HG02678 (cell line): ENCODE measurements around the gene RNF150.

ENCODE experiments used
- ATAC-seq: cut with Tn5 transposase; IDR thresholded peaks from one replicate; pipeline ENCODE4 v1.9.1; 2021; ENCODE audit warnings: mild to moderate bottlenecking, moderate library complexity; ENCODE audit not compliant: unreplicated experiment

The RNF150 gene

GRCh38 chr4:140870427-140870826 is 262.8 kb downstream of the RNF150 start:
- no peak for ATAC-seq

GRCh38 chr4:140869446-140869845 is 263.8 kb downstream of the RNF150 start:
- ATAC-seq = no peak

GRCh38 chr4:140867356-140867755 is 265.9 kb downstream of the RNF150 start:
- no peak for ATAC-seq

- ATAC-seq = no peak
Measured at GRCh38 chr4:140866492-140867005, 266.7 kb downstream of the RNF150 start.

GRCh38 chr4:140865253-140866217 is 267.7 kb downstream of the RNF150 start:
- ATAC-seq = no peak

- ATAC-seq = no peak
Measured at GRCh38 chr4:140863197-140863596, 270.1 kb downstream of the RNF150 start.

GRCh38 chr4:140862177-140862442 is 271.2 kb downstream of the RNF150 start:
- ATAC-seq = no peak

GRCh38 chr4:140861359-140862176 is 271.7 kb downstream of the RNF150 start:
- peak; percentile 74 for ATAC-seq

DNA sequence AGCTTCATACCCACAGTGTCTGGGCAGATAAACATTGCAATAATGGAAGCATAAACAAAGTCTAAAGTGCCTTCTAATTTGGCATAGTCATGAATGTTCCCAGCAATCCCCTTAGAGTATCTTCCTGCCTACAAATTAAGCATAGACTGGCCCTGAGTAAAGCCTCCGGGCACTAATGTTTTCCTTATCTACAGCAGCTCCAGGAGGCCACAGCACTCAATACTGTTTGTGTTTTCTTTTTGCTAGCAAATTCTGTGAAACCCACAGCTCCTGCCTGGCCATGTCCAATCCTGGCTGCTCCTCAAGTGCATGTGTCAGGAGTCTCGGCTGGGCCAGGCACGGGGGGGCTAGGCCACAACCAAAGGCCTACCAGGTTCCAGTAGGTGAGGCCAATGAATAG is 274.4 kb downstream of the RNF150 start:
- no peak for ATAC-seq

DNA sequence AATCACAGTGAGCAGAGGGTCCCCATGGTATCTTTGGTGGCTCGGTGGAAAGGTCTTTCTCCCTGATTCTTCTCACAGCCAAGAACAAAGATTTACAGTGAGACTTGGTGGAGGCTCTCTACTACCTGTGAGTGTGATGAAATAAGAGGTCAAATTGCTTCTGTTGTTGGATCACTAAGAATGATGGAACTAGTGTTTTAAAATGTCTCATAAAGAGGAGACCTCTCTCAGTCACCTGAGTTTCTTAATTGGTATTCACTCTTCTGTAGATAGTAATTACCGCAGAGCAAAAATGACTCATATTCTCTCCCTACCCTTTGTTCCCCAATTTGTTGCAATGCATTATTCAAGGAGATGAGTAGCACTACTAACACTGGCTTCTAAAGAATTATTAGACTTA is 276.2 kb downstream of the RNF150 start:
- no peak for ATAC-seq

GRCh38 chr4:140856621-140857062 is 276.6 kb downstream of the RNF150 start:
- no peak for ATAC-seq

DNA sequence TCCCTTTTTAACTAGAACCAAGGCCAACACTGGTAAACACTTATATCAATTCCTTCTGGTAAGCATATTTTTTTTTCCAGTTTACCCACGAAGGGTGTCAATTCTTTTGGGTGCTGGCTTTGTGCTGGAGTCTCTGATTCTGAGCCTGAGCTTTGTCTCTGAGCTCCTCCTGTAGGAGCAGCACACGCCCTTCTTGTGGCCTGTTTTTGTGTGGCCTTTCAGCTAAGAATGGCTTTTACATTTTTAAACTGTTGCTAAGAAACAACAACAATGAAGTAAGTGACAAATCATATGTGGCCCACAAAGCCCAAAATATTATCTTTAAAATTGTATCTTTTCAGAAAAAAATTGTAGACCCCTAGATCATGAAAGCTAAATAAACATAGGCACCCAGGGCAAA is 279.1 kb downstream of the RNF150 start:
- ATAC-seq = no peak

DNA sequence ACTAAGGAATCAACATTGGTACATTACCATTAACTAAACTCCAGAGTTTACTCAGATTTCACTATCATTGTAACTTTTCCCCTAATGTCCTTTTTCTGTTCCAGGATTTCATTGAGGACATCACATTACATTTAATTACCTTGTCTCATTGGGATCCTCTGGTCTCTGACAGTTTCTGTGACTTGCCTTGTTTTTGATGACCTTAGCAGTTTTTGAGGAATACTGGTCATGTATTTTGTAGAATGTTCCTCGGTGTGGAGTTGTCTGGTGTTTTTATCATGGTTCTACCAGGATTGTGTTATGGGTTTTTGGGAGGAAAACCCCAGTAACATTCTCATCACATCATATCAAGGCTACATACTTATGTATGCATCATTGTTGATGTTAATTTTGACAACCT is 281.5 kb downstream of the RNF150 start:
- no peak for ATAC-seq

GRCh38 chr4:140851032-140851636 is 282.1 kb downstream of the RNF150 start:
- ATAC-seq = no peak

GRCh38 chr4:140849526-140849925 is 283.7 kb downstream of the RNF150 start:
- ATAC-seq = no peak

DNA sequence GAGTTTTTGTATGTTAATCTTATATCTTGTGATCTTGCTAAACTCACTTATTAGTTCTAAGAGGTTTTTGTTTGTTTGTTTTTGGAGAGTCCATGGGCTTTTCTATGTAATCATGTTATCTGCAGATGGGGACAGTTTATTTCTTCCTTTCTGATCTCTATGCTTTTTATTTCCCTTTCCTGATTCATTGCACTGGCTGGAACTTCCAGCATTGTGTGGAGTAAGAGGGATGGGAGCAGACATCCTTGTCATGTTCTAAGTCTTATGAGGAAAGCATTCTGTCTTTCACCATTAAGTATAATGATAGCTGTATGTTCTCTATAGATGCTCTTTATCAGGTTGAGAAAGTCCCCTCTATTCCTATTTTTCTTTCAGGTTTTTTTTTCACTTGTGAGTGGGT is 286.5 kb downstream of the RNF150 start:
- no peak for ATAC-seq

DNA sequence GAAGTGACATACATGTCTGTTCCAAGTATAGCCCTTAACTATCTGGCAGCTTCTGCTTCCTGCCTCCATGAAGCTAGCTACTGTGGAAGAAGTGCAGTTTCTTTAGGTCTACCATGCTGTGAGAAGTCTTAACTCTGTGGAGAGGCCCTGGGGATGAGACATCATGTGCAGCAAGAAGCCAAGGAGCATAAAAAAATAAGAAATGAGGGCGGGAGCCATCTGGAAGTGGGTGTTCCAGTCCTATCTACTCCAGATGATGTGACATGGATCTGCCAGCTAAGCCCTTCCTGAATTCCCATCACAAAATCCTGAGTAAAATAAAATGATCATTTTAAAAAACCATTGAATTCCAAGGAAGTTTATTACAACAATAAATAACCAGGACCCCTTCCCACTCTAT is 289.2 kb downstream of the RNF150 start:
- no peak for ATAC-seq

GRCh38 chr4:140841186-140841585 is 292.1 kb downstream of the RNF150 start:
- ATAC-seq = no peak

DNA sequence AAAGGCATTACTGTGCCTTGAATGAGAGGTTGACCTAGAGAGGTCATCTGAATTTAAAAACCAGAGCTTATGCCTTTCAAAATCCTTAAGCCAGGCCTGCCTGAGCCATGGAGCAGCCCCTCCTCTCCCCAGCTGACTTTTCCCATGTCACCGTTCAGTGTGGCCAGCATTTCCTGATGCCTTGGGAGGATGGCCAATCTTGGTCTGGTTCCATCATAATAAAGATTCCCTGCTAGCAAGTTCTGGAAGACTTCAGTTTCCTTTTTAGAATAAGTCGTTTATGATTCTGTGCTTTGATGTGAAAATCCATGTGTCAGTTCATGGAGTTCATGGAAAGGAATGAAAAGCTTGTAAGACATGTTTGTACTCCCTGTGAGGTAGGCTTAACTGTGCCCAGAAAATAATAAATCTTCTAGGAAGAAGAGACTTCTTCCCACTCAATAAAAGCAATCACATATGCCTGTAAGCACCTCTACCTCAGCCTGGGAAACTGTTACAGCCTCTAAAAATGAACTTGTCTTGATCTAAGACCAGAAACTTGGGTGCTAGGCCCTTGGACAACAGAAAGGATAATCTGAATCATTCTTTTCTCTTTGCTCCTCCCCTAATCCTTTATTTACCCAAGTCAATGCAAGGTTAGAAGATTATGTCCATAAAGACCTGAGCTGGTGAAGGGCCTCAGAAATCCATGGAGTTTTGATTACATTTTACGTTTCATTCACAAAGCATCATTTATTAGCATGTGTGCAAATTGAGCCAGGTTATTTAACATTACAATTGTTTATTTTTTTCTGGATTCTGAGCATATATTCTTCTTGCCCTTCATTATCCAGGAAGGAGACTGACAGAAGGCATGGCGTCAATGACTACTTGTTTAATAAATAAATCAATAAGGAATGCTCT is 293.1 kb downstream of the RNF150 start:
- no peak for ATAC-seq

- ATAC-seq = no peak
Measured at GRCh38 chr4:140839406-140839805, 293.9 kb downstream of the RNF150 start.
